ENCODE results near the gene TM6SF1.

GRCh38 chr15:83160741-83161140 lies 53.3 kb downstream of the TM6SF1 start:
- TF ChIP-seq, protein P1, sequence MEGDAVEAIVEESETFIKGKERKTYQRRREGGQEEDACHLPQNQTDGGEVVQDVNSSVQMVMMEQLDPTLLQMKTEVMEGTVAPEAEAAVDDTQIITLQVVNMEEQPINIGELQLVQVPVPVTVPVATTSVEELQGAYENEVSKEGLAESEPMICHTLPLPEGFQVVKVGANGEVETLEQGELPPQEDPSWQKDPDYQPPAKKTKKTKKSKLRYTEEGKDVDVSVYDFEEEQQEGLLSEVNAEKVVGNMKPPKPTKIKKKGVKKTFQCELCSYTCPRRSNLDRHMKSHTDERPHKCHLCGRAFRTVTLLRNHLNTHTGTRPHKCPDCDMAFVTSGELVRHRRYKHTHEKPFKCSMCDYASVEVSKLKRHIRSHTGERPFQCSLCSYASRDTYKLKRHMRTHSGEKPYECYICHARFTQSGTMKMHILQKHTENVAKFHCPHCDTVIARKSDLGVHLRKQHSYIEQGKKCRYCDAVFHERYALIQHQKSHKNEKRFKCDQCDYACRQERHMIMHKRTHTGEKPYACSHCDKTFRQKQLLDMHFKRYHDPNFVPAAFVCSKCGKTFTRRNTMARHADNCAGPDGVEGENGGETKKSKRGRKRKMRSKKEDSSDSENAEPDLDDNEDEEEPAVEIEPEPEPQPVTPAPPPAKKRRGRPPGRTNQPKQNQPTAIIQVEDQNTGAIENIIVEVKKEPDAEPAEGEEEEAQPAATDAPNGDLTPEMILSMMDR (IDR thresholded peaks at IDR 0.05) = no peak
- no peak for TF ChIP-seq POLR2A (IDR thresholded peaks at IDR 0.05)

Measured in heart left ventricle (tissue), 13 donors.